ENCODE measurements around the gene RAMAC.

GRCh38 chr15:82972990-82973389 lies 13.0 kb upstream of the RAMAC start:
- TF ChIP-seq SMC3 (IDR thresholded peaks at IDR 0.05; ENCODE audit: low read depth, low read length) (no peak), ELF1 (IDR thresholded peaks at IDR 0.05) (no peak), CTCF (IDR thresholded peaks at IDR 0.05) (no peak), ZBTB33 (IDR thresholded peaks at IDR 0.05; ENCODE audit: borderline replicate concordance, low read depth) (no peak), GABPA (IDR thresholded peaks at IDR 0.05; ENCODE audit: low read depth) (no peak), JUND (IDR thresholded peaks at IDR 0.05) (no peak), POLR2AphosphoS5 (IDR thresholded peaks at IDR 0.05; ENCODE audit: low read depth, low read length) (no peak)

All from SK-N-SH (cell line).